LNCaP clone FGC (cell line): ENCODE data around the gene ACBD3.
"Not testable (repeated sequence)": the region's sequence is repeated elsewhere in the genome, so short reads cannot be mapped to it uniquely, and the experiment has no call there.

ENCODE experiments used
- DNase-seq: peaks from one replicate; pipeline ENCODE4 v3.0.0-alpha.2; 2011; ENCODE audit warnings: low read depth
- H3K4me3 ChIP-seq: 2 replicates; pipeline ENCODE4 v1.5.1; 2011; ENCODE audit warnings: mild to moderate bottlenecking, low read depth, low read length, control low read depth
- CTCF ChIP-seq: IDR thresholded peaks from 2 replicates; pipeline ENCODE4 v1.5.1; 2012; ENCODE audit warnings: mild to moderate bottlenecking; ENCODE audit not compliant: control insufficient read depth, insufficient read depth; ENCODE audit errors: extremely low read depth

The ACBD3 gene

DNA sequence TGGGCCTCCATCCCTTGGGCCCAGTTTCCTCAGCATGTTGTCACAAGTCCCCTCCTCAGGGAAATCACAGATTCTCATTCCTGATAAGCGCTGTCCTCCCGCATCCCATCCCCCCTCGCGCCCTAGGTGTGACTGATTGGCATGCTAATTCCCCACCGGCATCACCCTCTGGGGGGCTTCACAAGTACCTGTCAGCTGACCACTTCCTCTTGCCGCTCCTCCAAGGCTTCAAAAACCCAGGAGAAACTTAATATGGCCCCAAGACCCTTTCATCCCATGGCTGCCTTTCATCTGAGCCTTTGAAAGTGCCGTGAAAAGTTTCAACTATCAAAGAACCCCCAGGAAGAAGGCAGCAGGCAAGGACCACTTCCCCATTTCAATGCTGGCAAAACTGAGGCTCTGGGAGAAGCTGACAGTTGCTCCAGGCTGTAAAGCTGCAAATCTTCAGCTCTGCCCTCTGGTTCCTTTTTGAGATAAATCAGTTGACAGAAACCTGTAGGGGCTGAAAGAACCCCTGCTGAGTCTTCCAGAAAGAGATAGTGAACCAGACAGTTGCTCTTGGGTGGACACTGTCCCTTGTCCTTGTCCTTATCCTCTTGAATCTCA, 24.1 kb upstream of the ACBD3 start:
- DNase-seq, result no peak
- no peak overlapping the region for H3K4me3 ChIP-seq
- TF ChIP-seq CTCF, result no peak

GRCh38 chr1:226209307-226210059, 22.9 kb upstream of the ACBD3 start:
- no peak for TF ChIP-seq CTCF
- no peak for DNase-seq
- no peak overlapping the region for H3K4me3 ChIP-seq

GRCh38 chr1:226207048-226207447, 20.5 kb upstream of the ACBD3 start:
- H3K4me3 ChIP-seq, result no peak overlapping the region
- TF ChIP-seq CTCF, result no peak
- no peak for DNase-seq

- no peak for DNase-seq
- H3K4me3 ChIP-seq, result no peak overlapping the region
- no peak for TF ChIP-seq CTCF
These were observed 17.7 kb upstream of the ACBD3 start for GRCh38 chr1:226204198-226204597.

DNA sequence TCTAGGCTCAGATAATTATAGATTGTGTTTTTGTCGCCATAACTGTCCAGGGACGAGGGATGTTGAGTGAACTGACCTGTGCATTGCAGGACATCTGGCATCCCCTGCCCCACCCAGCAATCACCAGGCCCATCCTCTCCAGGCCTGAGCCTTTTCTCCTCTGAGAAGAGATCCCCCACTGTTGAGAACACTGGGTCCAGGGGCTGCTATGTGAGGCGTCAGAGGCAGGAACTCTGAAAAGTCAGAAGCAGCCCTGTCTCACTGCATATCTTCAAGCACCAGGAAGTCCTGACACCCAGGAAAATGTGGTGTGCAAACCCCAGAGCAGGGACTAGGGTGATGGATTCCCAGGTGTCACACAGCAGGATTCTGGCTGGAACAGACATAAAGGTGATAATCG, 17.1 kb upstream of the ACBD3 start:
- no peak overlapping the region for H3K4me3 ChIP-seq
- TF ChIP-seq CTCF, result no peak
- no peak for DNase-seq

DNA sequence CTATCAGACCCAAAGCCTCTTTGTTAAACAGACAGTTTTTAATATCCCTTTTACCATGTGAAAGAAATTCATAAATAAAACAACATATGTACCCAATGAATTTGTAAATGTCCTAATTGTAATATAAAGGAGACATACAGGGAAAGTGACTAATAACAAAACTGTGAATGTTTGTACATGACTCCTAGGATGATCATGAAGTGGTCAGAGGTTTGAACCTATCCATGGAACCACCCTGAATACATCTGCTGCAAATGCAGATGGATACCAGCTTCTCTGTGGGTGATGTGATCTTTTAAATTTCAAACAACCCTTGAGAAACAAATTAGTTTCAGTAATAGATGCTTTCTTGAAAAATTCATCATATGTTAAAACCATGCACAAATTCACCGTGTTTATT, 16.7 kb upstream of the ACBD3 start:
- TF ChIP-seq CTCF, result no peak
- no peak overlapping the region for H3K4me3 ChIP-seq
- no peak for DNase-seq

- not testable (repeated sequence) for H3K4me3 ChIP-seq, DNase-seq
These were observed 16.1 kb upstream of the ACBD3 start for GRCh38 chr1:226202666-226203065.
